HepG2 (cell line): Measurements from ENCODE around the gene MAP2K1. TPM values are rescaled to one million over a fixed set of nuclear protein-coding genes. Genes with fewer than 3 reads are reported as not detected.

ENCODE experiments used
- ATAC-seq: fragments of 200-7000 bp; cut with Tn5 transposase; 3 replicates; pipeline ENCODE4 v1.9.1; 2020; ENCODE audit warnings: mild to moderate bottlenecking, moderate library complexity
- BruUV-seq: library from RNA; stranded (reverse); fragments of 400-500 nt; replicated peaks from 2 replicates; lab custom pipeline; 2021; lab: Mats Ljungman, UMichigan
- CTCF ChIA-PET: fragments of 300-600 bp; formaldehyde crosslinking; extraction: SDS; loops from one replicate; lab custom pipeline; 2021; ENCODE audit warnings: low total read pairs, inconsistent platforms, low intra/inter-chr PET ratio; lab: Yijun Ruan, JAX
- POLR2A ChIA-PET: fragments of 350-600 bp; sonication (Branson Sonifier 250); formaldehyde crosslinking; loops from one replicate; lab custom pipeline; 2020; ENCODE audit warnings: antibody characterized with exemption, inconsistent platforms; lab: Yijun Ruan, JAX
- DNase-seq: peaks from one replicate; pipeline ENCODE4 v3.0.0-alpha.2; 2015; ENCODE audit warnings: low spot score
- FAIRE-seq: peaks from 3 replicates; lab custom pipeline; 2011; peaks lifted over from hg19 to GRCh38; lab: Jason Lieb, UNC
- H2AFZ ChIP-seq: one replicate; pipeline ENCODE4 v1.6.1; 2011; ENCODE audit warnings: low read length, inconsistent platforms
- H3K27ac ChIP-seq: fragments of 300-600 bp; 3 replicates; pipeline ENCODE4 v1.8.0; 2011; ENCODE audit warnings: mixed run types, mild to moderate bottlenecking, mixed read lengths, low read length, inconsistent platforms; ENCODE audit not compliant: insufficient read depth; ENCODE audit errors: extremely low read length
- H3K27me3 ChIP-seq, 2 experiments: fragments of 200-600 bp in 1 of 2; 2 replicates in 1 of 2; 3 replicates in 1 of 2; pipeline versions ENCODE4 v1.6.0 to v1.8.0; 2011; ENCODE audit warnings: low read length in 2 of 2, mild to moderate bottlenecking in 2 of 2, moderate library complexity in 2 of 2, inconsistent platforms in 1 of 2; ENCODE audit not compliant: insufficient read depth in 2 of 2, control insufficient read depth in 1 of 2
- H3K36me3 ChIP-seq, 2 experiments: fragments of 200-600 bp in 1 of 2; replicated peaks in 1 of 2; 2 replicates in 1 of 2; 3 replicates in 1 of 2; pipeline versions ENCODE4 v1.5.1 to v1.8.0; 2011; ENCODE audit warnings: low read length in 2 of 2, inconsistent platforms in 1 of 2; ENCODE audit not compliant: insufficient read depth in 2 of 2, control insufficient read depth in 1 of 2
- H3K4me1 ChIP-seq: 2 replicates; pipeline ENCODE4 v1.5.1; 2012; ENCODE audit warnings: low read length, inconsistent platforms; ENCODE audit not compliant: insufficient read depth
- H3K4me2 ChIP-seq: 2 replicates; pipeline ENCODE4 v1.6.0; 2011; ENCODE audit warnings: low read depth, low read length, inconsistent platforms
- H3K4me3 ChIP-seq, 3 experiments: fragments of 200-600 bp in 1 of 3; sonication (generic), shearing (Covaris generic) in 1 of 3; replicated peaks in 1 of 3; 2 replicates each; pipeline ENCODE4 v1.5.1; 2011 to 2016; ENCODE audit warnings: low read length in 3 of 3, inconsistent platforms in 2 of 3, low read depth in 2 of 3, mild to moderate bottlenecking in 2 of 3, control low read depth in 1 of 3, mixed read lengths in 1 of 3; ENCODE audit not compliant: insufficient read depth in 1 of 3
- H3K79me2 ChIP-seq: one replicate; pipeline ENCODE4 v1.6.1; 2011; ENCODE audit warnings: low read length, inconsistent platforms; ENCODE audit not compliant: insufficient read depth
- H3K9ac ChIP-seq: 2 replicates; pipeline ENCODE4 v1.6.0; 2011; ENCODE audit warnings: mild to moderate bottlenecking, low read depth, low read length, inconsistent platforms; ENCODE audit not compliant: insufficient read depth
- H3K9me3 ChIP-seq: 2 replicates; pipeline ENCODE4 v1.5.1; 2012; ENCODE audit warnings: mild to moderate bottlenecking, low read length
- H4K20me1 ChIP-seq: 2 replicates; pipeline ENCODE4 v1.6.0; 2011; ENCODE audit warnings: inconsistent platforms, mild to moderate bottlenecking, low read length, moderate library complexity; ENCODE audit not compliant: insufficient read depth
- ATF7 ChIP-seq, 2 experiments: fragments of 450-650 bp in 1 of 2; sonication (generic) in 1 of 2; formaldehyde crosslinking in 1 of 2; IDR thresholded peaks; 2 replicates each; pipeline versions ENCODE4 v1.4.0 to v1.6.1; 2016 to 2020; ENCODE audit warnings: antibody characterized with exemption in 1 of 2, mild to moderate bottlenecking in 1 of 2, missing genetic modification reagents in 1 of 2
- BRCA1 ChIP-seq: sonication (generic); formaldehyde crosslinking; IDR thresholded peaks from 2 replicates; pipeline ENCODE4 v1.4.0; 2020; ENCODE audit warnings: missing genetic modification reagents
- CREB1 ChIP-seq, 2 experiments: fragments of 450-650 bp in 1 of 2; IDR thresholded peaks; 2 replicates each; pipeline ENCODE4 v1.6.1; 2016 to 2017; ENCODE audit warnings: control low read depth in 1 of 2, mild to moderate bottlenecking in 1 of 2, missing compliant biosample characterization in 1 of 2, missing genetic modification characterization in 1 of 2
- HNRNPL ChIP-seq: fragments of 200-400 bp; formaldehyde crosslinking; IDR thresholded peaks from 2 replicates; pipeline ENCODE4 v1.6.1; 2017; ENCODE audit warnings: mild to moderate bottlenecking, low read depth, low read length
- KLF12 ChIP-seq: sonication (generic); formaldehyde crosslinking; IDR thresholded peaks from 2 replicates; pipeline ENCODE4 v1.4.0; 2020; ENCODE audit warnings: missing genetic modification reagents, borderline replicate concordance
- MLLT10 ChIP-seq: sonication (generic); formaldehyde crosslinking; IDR thresholded peaks from 2 replicates; pipeline ENCODE4 v1.4.0; 2020; ENCODE audit warnings: missing genetic modification reagents
- NFRKB ChIP-seq: fragments of 450-650 bp; IDR thresholded peaks from 2 replicates; pipeline ENCODE4 v1.6.1; 2017
- NR2F2 ChIP-seq: IDR thresholded peaks from 2 replicates; pipeline ENCODE4 v1.6.1; 2012; ENCODE audit warnings: low read depth, inconsistent platforms, borderline replicate concordance
- ZNF414 ChIP-seq: sonication (generic); formaldehyde crosslinking; IDR thresholded peaks from 2 replicates; pipeline ENCODE4 v1.5.0; 2020; ENCODE audit warnings: missing genetic modification reagents
- ZNF646 ChIP-seq: sonication (generic); formaldehyde crosslinking; IDR thresholded peaks from 2 replicates; pipeline ENCODE4 v1.9.0; 2021; ENCODE audit warnings: mild to moderate bottlenecking, missing genetic modification reagents
- ZNF713 ChIP-seq: sonication (generic); formaldehyde crosslinking; IDR thresholded peaks from 2 replicates; pipeline ENCODE4 v1.4.0; 2020; ENCODE audit warnings: mild to moderate bottlenecking, missing genetic modification reagents
- WGBS: methylation state at CpG from one replicate; pipeline ENCODE4 v1.1.6; 2017; ENCODE audit warnings: low lambda C conversion rate; 5-methylcytosine and 5-hydroxymethylcytosine counted together
- in situ Hi-C: cut with HindIII; loops from 2 replicates; pipeline ENCODE4 v1.10.0; 2017; ENCODE audit warnings: low pct_unique_long_range_greater_than_20kb; ENCODE audit not compliant: extremely low pct_ligation_motif_present
- intact Hi-C: fragments of 100-400 bp; cut with micrococcal nuclease; formaldehyde crosslinking; loops from one replicate; pipeline ENCODE4 v1.10.0; 2022; ENCODE audit not compliant: unreplicated experiment
- polyA plus RNA-seq, 8 experiments: library from polyadenylated mRNA; depleted of rRNA in 3 of 8; stranded (reverse) in 7 of 8; unstranded in 1 of 8; fragments of >200 nt; fragmentation: Illumina TruSeq in 4 of 8; extraction: Trizol in 4 of 8; gene quantifications; 2 replicates each; pipeline versions ENCODE4 v1.2.1 to v1.2.3, GENCODE V29; 2011 to 2016; ENCODE audit warnings: low read depth in 4 of 8, missing spikeins in 1 of 8, mixed read lengths in 1 of 8; ENCODE audit not compliant: insufficient read depth in 1 of 8
- total RNA-seq, 5 experiments: library from RNA; depleted of rRNA; stranded (reverse); fragments of >200 nt; fragmentation: Illumina TruSeq; extraction: Trizol; gene quantifications; 2 replicates each; pipeline ENCODE4 v1.2.3, GENCODE V29; 2016; ENCODE audit warnings: low read depth in 1 of 5

MAP2K1 gene
- total and polyA plus RNA-seq, 2 of the 13 experiments (the other 11 are each of a cell fraction or from before 2014, with no cell fraction given), result 24.1 to 49.2 TPM

- ATAC-seq (no peak), FAIRE-seq (no peak), DNase-seq (no peak)
- POLR2A ChIA-PET, result no interaction called here
- H3K4me1 ChIP-seq, result peaks cover 32% of the 10 kb centered on the region
- no peak overlapping the region for H3K4me2 ChIP-seq
- peaks cover 89% of the 10 kb centered on the region for H3K79me2 ChIP-seq
- BruUV-seq, result no TSS peak
- peaks cover 21% of the 10 kb centered on the region for H4K20me1 ChIP-seq
- H3K27me3 ChIP-seq, result no peaks in the 10 kb centered on the region
- no peak overlapping the region for H2AFZ ChIP-seq
- intact Hi-C loops, result no loop called here
- in situ Hi-C loops, result no loop called here
- WGBS, result 97% methylated on average over 1 of the region's 1 CpG
- no peak for TF ChIP-seq HNRNPL
- TF ChIP-seq BRCA1, result no peak
- CTCF ChIA-PET, result no interaction called here
- H3K27ac ChIP-seq, result no peak overlapping the region
- peaks cover 0 to 5% of the 10 kb centered on the region in 2 experiments; a peak in 2 of 5 replicates for H3K36me3 ChIP-seq
- H3K9me3 ChIP-seq, result peaks cover 9% of the 10 kb centered on the region; the same call in 1 of the 2 replicates
- no peak overlapping the region for H3K9ac ChIP-seq
- H3K4me3 ChIP-seq, result no peak overlapping the region
Observed at GRCh38 chr15:66413579-66413978, 26.9 kb downstream of the MAP2K1 start.

GRCh38 chr15:66415360-66415759 lies 28.6 kb downstream of the MAP2K1 start:
- Histone ChIP-seq H3K4me3 (no peak overlapping the region), H3K79me2 (peaks cover 78% of the 10 kb centered on the region), H3K27me3 (no peaks in the 10 kb centered on the region), H4K20me1 (peaks cover 8% of the 10 kb centered on the region; the same call in 1 of the 2 replicates), H3K4me1 (peaks cover 19% of the 10 kb centered on the region), H3K27ac (no peak overlapping the region), H3K36me3 (no peaks in the 10 kb centered on the region; a peak in 1 of 5 replicates), H3K9me3 (peaks cover 9% of the 10 kb centered on the region; the same call in 1 of the 2 replicates), H3K4me2 (no peak overlapping the region), H3K9ac (no peak overlapping the region), H2AFZ (no peak overlapping the region)
- in situ Hi-C loops, result no loop called here
- FAIRE-seq, result no peak
- no TSS peak for BruUV-seq
- ChIA-PET POLR2A (no interaction called here), CTCF (no interaction called here)
- ATAC-seq, result no peak
- DNase-seq, result no peak
- intact Hi-C loops, result no loop called here
- TF ChIP-seq ZNF414 (CRISPR knock-in tag) (no peak), ATF7 (IDR thresholded peaks at IDR 0.05) (no peak), ATF7 (CRISPR knock-in tag; IDR thresholded peaks at IDR 0.05) (no peak), KLF12 (CRISPR knock-in tag) (no peak), MLLT10 (CRISPR knock-in tag) (no peak), NFRKB (no peak), ZNF713 (CRISPR knock-in tag) (no peak), ZNF646 (no peak), CREB1 (IDR thresholded peaks at IDR 0.05) (no peak), CREB1 (CRISPR knock-in tag; IDR thresholded peaks at IDR 0.05) (no peak), NR2F2 (no peak)
